HepG2 (cell line): ENCODE data around the gene MFSD11. TPM values are rescaled to one million over a fixed set of nuclear protein-coding genes. Genes with fewer than 3 reads are reported as not detected.

Experiments used
- AGO1 ChIP-seq: fragments of 200-400 bp; formaldehyde crosslinking; IDR thresholded peaks from 2 replicates; pipeline ENCODE4 v1.6.1; 2017; ENCODE audit warnings: mild to moderate bottlenecking, low read depth, low read length, moderate library complexity; ENCODE audit not compliant: poor library complexity, severe bottlenecking
- AGO2 ChIP-seq: fragments of 200-400 bp; formaldehyde crosslinking; optimal IDR thresholded peaks from 2 replicates; pipeline ENCODE3; 2017; ENCODE audit warnings: mild to moderate bottlenecking, low read depth, low read length, moderate library complexity
- ETV6 ChIP-seq: sonication (generic); formaldehyde crosslinking; conservative IDR thresholded peaks from 2 replicates; pipeline ENCODE4 v1.4.0; 2020; ENCODE audit warnings: missing genetic modification reagents
- FLYWCH1 ChIP-seq: sonication (generic); formaldehyde crosslinking; IDR thresholded peaks from 2 replicates; pipeline ENCODE4 v1.8.1; 2023; ENCODE audit warnings: mild to moderate bottlenecking, missing genetic modification reagents
- FOXO1 ChIP-seq: sonication (generic); formaldehyde crosslinking; IDR thresholded peaks from 2 replicates; pipeline ENCODE4 v1.4.0; 2020; ENCODE audit warnings: missing genetic modification reagents
- HMGA1 ChIP-seq: sonication (generic); formaldehyde crosslinking; conservative IDR thresholded peaks from 2 replicates; pipeline ENCODE4 v1.4.0; 2020; ENCODE audit warnings: missing genetic modification reagents
- HNF4G ChIP-seq, 2 experiments: sonication (generic) in 1 of 2; formaldehyde crosslinking in 1 of 2; IDR thresholded peaks; 2 replicates each; pipeline versions ENCODE4 v1.4.0 to v1.6.1; 2011 to 2020; ENCODE audit warnings: borderline replicate concordance in 2 of 2, low read depth in 2 of 2, mild to moderate bottlenecking in 2 of 2, low read length in 1 of 2, missing genetic modification reagents in 1 of 2, moderate library complexity in 1 of 2
- IKZF4 ChIP-seq: sonication (generic); formaldehyde crosslinking; IDR thresholded peaks from 2 replicates; pipeline ENCODE4 v1.5.1; 2020; ENCODE audit warnings: borderline replicate concordance, mild to moderate bottlenecking, low read depth, missing genetic modification reagents; ENCODE audit errors: not compliant biosample characterization
- IRX3 ChIP-seq: sonication (generic); formaldehyde crosslinking; IDR thresholded peaks from 2 replicates; pipeline ENCODE4 v1.8.1; 2023; ENCODE audit warnings: mild to moderate bottlenecking, low read depth, missing genetic modification reagents, borderline replicate concordance
- MAF1 ChIP-seq: sonication (generic); formaldehyde crosslinking; IDR thresholded peaks from 2 replicates; pipeline ENCODE4 v1.5.0; 2020; ENCODE audit warnings: missing genetic modification reagents, borderline replicate concordance
- MZF1 ChIP-seq: sonication (generic); formaldehyde crosslinking; IDR thresholded peaks from 2 replicates; pipeline ENCODE4 v1.8.1; 2023; ENCODE audit warnings: mild to moderate bottlenecking, missing genetic modification reagents, borderline replicate concordance
- RARG ChIP-seq: sonication (generic); formaldehyde crosslinking; IDR thresholded peaks from 2 replicates; pipeline ENCODE4 v1.4.0; 2020; ENCODE audit warnings: low read depth, mild to moderate bottlenecking, missing genetic modification reagents
- RBAK ChIP-seq: sonication (generic); formaldehyde crosslinking; IDR thresholded peaks from 2 replicates; pipeline ENCODE4 v1.5.1; 2020; ENCODE audit warnings: mild to moderate bottlenecking, missing genetic modification reagents
- RFX3 ChIP-seq: IDR thresholded peaks from 2 replicates; pipeline ENCODE4 v1.6.1; 2016; ENCODE audit warnings: missing biosample characterization, missing genetic modification reagents
- STAG1 ChIP-seq: sonication (generic); formaldehyde crosslinking; IDR thresholded peaks from 2 replicates; pipeline ENCODE4 v1.4.0; 2020; ENCODE audit warnings: missing genetic modification reagents
- YY1 ChIP-seq: IDR thresholded peaks from 2 replicates; pipeline ENCODE4 v1.6.1; 2011; ENCODE audit warnings: low read length, low read depth, moderate library complexity, mild to moderate bottlenecking; ENCODE audit not compliant: insufficient read depth, insufficient replicate concordance
- ZBTB26 ChIP-seq: IDR thresholded peaks from 2 replicates; pipeline ENCODE4 v1.6.1; 2016; ENCODE audit warnings: missing compliant biosample characterization, missing genetic modification reagents, borderline replicate concordance
- ZBTB37 ChIP-seq: sonication (generic); formaldehyde crosslinking; IDR thresholded peaks from 2 replicates; pipeline ENCODE4 v1.4.0; 2020; ENCODE audit warnings: mild to moderate bottlenecking, missing genetic modification reagents
- ZIK1 ChIP-seq: sonication (generic); formaldehyde crosslinking; IDR thresholded peaks from 2 replicates; pipeline ENCODE4 v1.5.0; 2020; ENCODE audit warnings: mild to moderate bottlenecking, low read depth, missing genetic modification reagents, borderline replicate concordance
- ZMYM3 ChIP-seq: sonication (generic); formaldehyde crosslinking; IDR thresholded peaks from 2 replicates; pipeline ENCODE4 v1.5.1; 2020; ENCODE audit warnings: mild to moderate bottlenecking, missing genetic modification reagents
- ZNF256 ChIP-seq: sonication (generic); formaldehyde crosslinking; conservative IDR thresholded peaks from 2 replicates; pipeline ENCODE4 v1.4.0; 2020; ENCODE audit warnings: missing genetic modification reagents
- ZNF772 ChIP-seq: sonication (generic); formaldehyde crosslinking; IDR thresholded peaks from 2 replicates; pipeline ENCODE4 v1.5.0; 2020; ENCODE audit warnings: mild to moderate bottlenecking, missing genetic modification reagents
- ZUFSP ChIP-seq: sonication (generic); formaldehyde crosslinking; IDR thresholded peaks from 2 replicates; pipeline ENCODE4 v1.9.0; 2021; ENCODE audit warnings: missing genetic modification reagents, mild to moderate bottlenecking, borderline replicate concordance
- polyA plus RNA-seq, 8 experiments: library from polyadenylated mRNA; depleted of rRNA in 3 of 8; stranded (reverse) in 7 of 8; unstranded in 1 of 8; fragments of >200 nt; fragmentation: Illumina TruSeq in 4 of 8; extraction: Trizol in 4 of 8; gene quantifications; 2 replicates each; pipeline versions ENCODE4 v1.2.1 to v1.2.3, GENCODE V29; 2011 to 2016; ENCODE audit warnings: low read depth in 4 of 8, missing spikeins in 1 of 8, mixed read lengths in 1 of 8; ENCODE audit not compliant: insufficient read depth in 1 of 8
- total RNA-seq, 5 experiments: library from RNA; depleted of rRNA; stranded (reverse); fragments of >200 nt; fragmentation: Illumina TruSeq; extraction: Trizol; gene quantifications; 2 replicates each; pipeline ENCODE4 v1.2.3, GENCODE V29; 2016; ENCODE audit warnings: low read depth in 1 of 5

Gene MFSD11
- total and polyA plus RNA-seq, 2 of the 13 experiments (the other 11 are each of a cell fraction or from before 2014, with no cell fraction given), result 26.1 to 36.3 TPM

GRCh38 chr17:76737082-76737675 lies 740 bp upstream of the MFSD11 start, which contains the start of gene SRSF2 (continued):
- TF ChIP-seq ZNF772 (CRISPR knock-in tag) (peak; percentile 93), ZNF256 (CRISPR knock-in tag) (peak; percentile 84), RARG (CRISPR knock-in tag) (no peak; the same call in 1 of the 2 replicates), AGO1 (peak; percentile 93), MAF1 (peak; percentile 94), RFX3 (CRISPR knock-in tag) (no peak; the same call in 1 of the 2 replicates), AGO2 (peak; percentile 98), MZF1 (CRISPR knock-in tag) (peak; percentile 81; the same call in 1 of the 2 replicates), ZBTB26 (CRISPR knock-in tag) (no peak; the same call in none of the 2 replicates), STAG1 (CRISPR knock-in tag) (peak; percentile 27; the same call in 1 of the 2 replicates), HNF4G (IDR thresholded peaks at IDR 0.05; ENCODE audit: borderline replicate concordance, low read depth, low read length) (peak; percentile 47; the same call in 1 of the 2 replicates), HNF4G (CRISPR knock-in tag; IDR thresholded peaks at IDR 0.05; ENCODE audit: borderline replicate concordance, low read depth) (no peak), ZMYM3 (CRISPR knock-in tag) (no peak; the same call in 1 of the 2 replicates), RBAK (CRISPR knock-in tag) (peak; percentile 36; the same call in 1 of the 2 replicates), HMGA1 (CRISPR knock-in tag) (no peak), ZIK1 (peak; percentile 99), FLYWCH1 (CRISPR knock-in tag) (0 out of 2 replicates have a peak, but pooled peaks have one; percentile 76), FOXO1 (CRISPR knock-in tag) (peak; percentile 85), YY1 (peak; percentile 99), IKZF4 (CRISPR knock-in tag) (peak; percentile 45), ETV6 (CRISPR knock-in tag) (peak; percentile 93; the same call in 1 of the 2 replicates), IRX3 (peak; percentile 27; the same call in 1 of the 2 replicates), ZBTB37 (CRISPR knock-in tag) (0 out of 2 replicates have a peak, but pooled peaks have one; percentile 65), ZUFSP (CRISPR knock-in tag) (no peak)
